SK-N-SH (cell line): ENCODE measurements around the gene ANKRD1. TPM values are rescaled to one million over a fixed set of nuclear protein-coding genes. Genes with fewer than 3 reads are reported as not detected.

Source experiments
- CTCF ChIA-PET: fragments of 300-600, 350-600 bp; formaldehyde crosslinking; extraction: SDS; loops from one replicate; lab custom pipeline; 2021; lab: Yijun Ruan, JAX
- POLR2A ChIA-PET: fragments of 350-600 bp; sonication (Branson Sonifier 250); formaldehyde crosslinking; extraction: SDS; loops from one replicate; lab custom pipeline; 2020; ENCODE audit warnings: antibody characterized with exemption, inconsistent platforms; lab: Yijun Ruan, JAX
- DNase-seq: peaks from one replicate; pipeline ENCODE4 v3.0.0; 2012
- H2AFZ ChIP-seq: fragments of 200-600 bp; sonication (generic); 2 replicates; pipeline ENCODE4 v1.8.1; 2016; ENCODE audit warnings: antibody characterized with exemption, mild to moderate bottlenecking, low read depth
- H3F3A ChIP-seq: fragments of 200-600 bp; sonication (generic); replicated peaks from 2 replicates; pipeline ENCODE3; 2016; ENCODE audit warnings: antibody characterized with exemption, mild to moderate bottlenecking; ENCODE audit not compliant: insufficient read depth
- H3K27ac ChIP-seq, 2 experiments: fragments of 200-500 bp in 1 of 2; fragments of 200-600 bp in 1 of 2; sonication (Bioruptor generic) in 1 of 2; sonication (generic), shearing (Covaris generic) in 1 of 2; 2 replicates each; pipeline versions ENCODE4 v1.5.1 to v1.6.1; 2014 to 2016; ENCODE audit warnings: low read depth in 2 of 2, inconsistent platforms in 1 of 2, low read length in 1 of 2, mild to moderate bottlenecking in 1 of 2, mixed read lengths in 1 of 2
- H3K27me3 ChIP-seq: fragments of 200-600 bp; sonication (generic), shearing (Covaris generic); 2 replicates; pipeline ENCODE4 v1.6.1; 2016; ENCODE audit warnings: mixed run types; ENCODE audit not compliant: insufficient read depth
- H3K36me3 ChIP-seq, 2 experiments: fragments of 200-500 bp in 1 of 2; fragments of 200-600 bp in 1 of 2; sonication (Bioruptor generic) in 1 of 2; sonication (generic) in 1 of 2; replicated peaks in 1 of 2; 2 replicates each; pipeline versions ENCODE3 to v1.5.1; 2014 to 2016; ENCODE audit warnings: low read length in 1 of 2, mild to moderate bottlenecking in 1 of 2; ENCODE audit not compliant: insufficient read depth in 2 of 2, control insufficient read depth in 1 of 2
- H3K4me1 ChIP-seq, 2 experiments: fragments of 200-500 bp in 1 of 2; fragments of 200-600 bp in 1 of 2; sonication (Bioruptor generic) in 1 of 2; sonication (generic), shearing (Covaris generic) in 1 of 2; 2 replicates each; pipeline versions ENCODE4 v1.5.1 to v1.6.1; 2014 to 2016; ENCODE audit warnings: low read depth in 1 of 2, low read length in 1 of 2, mixed run types in 1 of 2; ENCODE audit not compliant: insufficient read depth in 2 of 2, control insufficient read depth in 1 of 2
- H3K4me2 ChIP-seq: fragments of 200-600 bp; sonication (generic), shearing (Covaris generic); 2 replicates; pipeline ENCODE4 v1.6.1; 2017; ENCODE audit warnings: mixed run types
- H3K4me3 ChIP-seq, 2 experiments: fragments of 200-500 bp in 1 of 2; fragments of 200-600 bp in 1 of 2; sonication (Bioruptor generic) in 1 of 2; sonication (generic), shearing (Covaris generic) in 1 of 2; 2 replicates each; pipeline versions ENCODE4 v1.5.1 to v1.8.1; 2014 to 2016; ENCODE audit warnings: low read depth in 2 of 2, inconsistent platforms in 1 of 2, low read length in 1 of 2, mild to moderate bottlenecking in 1 of 2, mixed read lengths in 1 of 2, moderate library complexity in 1 of 2
- H3K79me2 ChIP-seq: fragments of 200-600 bp; sonication (generic); 2 replicates; pipeline ENCODE4 v1.8.1; 2017; ENCODE audit warnings: mild to moderate bottlenecking; ENCODE audit not compliant: insufficient read depth
- H3K9ac ChIP-seq: fragments of 200-600 bp; sonication (generic); 2 replicates; pipeline ENCODE4 v1.6.1; 2017; ENCODE audit warnings: mixed run types
- H3K9me2 ChIP-seq: fragments of 200-600 bp; sonication (generic); 2 replicates; pipeline ENCODE4 v1.6.1; 2017; ENCODE audit warnings: mixed run types
- H3K9me3 ChIP-seq: fragments of 200-600 bp; sonication (generic); 2 replicates; pipeline ENCODE4 v1.6.1; 2017; ENCODE audit warnings: mixed run types, mild to moderate bottlenecking, moderate library complexity
- H4K20me1 ChIP-seq: fragments of 200-600 bp; sonication (generic); 2 replicates; pipeline ENCODE4 v1.6.1; 2017; ENCODE audit warnings: mild to moderate bottlenecking, mixed run types; ENCODE audit not compliant: insufficient read depth
- CHD2 ChIP-seq: fragments of 150-350 bp; IDR thresholded peaks from 2 replicates; pipeline ENCODE4 v1.6.1; 2018; ENCODE audit warnings: low read length; ENCODE audit not compliant: partially characterized antibody
- FOXJ3 ChIP-seq: sonication (generic); formaldehyde crosslinking; IDR thresholded peaks from 2 replicates; pipeline ENCODE4 v1.5.1; 2020; ENCODE audit warnings: mild to moderate bottlenecking, missing genetic modification reagents
- FOXM1 ChIP-seq: IDR thresholded peaks from 2 replicates; pipeline ENCODE4 v1.4.0; 2012; ENCODE audit warnings: low read depth, mild to moderate bottlenecking
- JUND ChIP-seq: IDR thresholded peaks from 2 replicates; pipeline ENCODE4 v1.4.0; 2012
- MEF2A ChIP-seq: IDR thresholded peaks from 2 replicates; pipeline ENCODE4 v1.4.0; 2012; ENCODE audit warnings: low read depth, borderline replicate concordance
- MXI1 ChIP-seq: IDR thresholded peaks from 2 replicates; pipeline ENCODE4 v1.6.1; 2012; ENCODE audit warnings: mild to moderate bottlenecking, low read depth, low read length, improper control_type of control experiment
- NRF1 ChIP-seq: IDR thresholded peaks from 2 replicates; pipeline ENCODE4 v1.6.1; 2012; ENCODE audit warnings: low read depth, mild to moderate bottlenecking, low read length
- POLR2AphosphoS5 ChIP-seq: IDR thresholded peaks from 2 replicates; pipeline ENCODE4 v1.6.1; 2012; ENCODE audit warnings: low read depth, low read length
- RAD21 ChIP-seq: IDR thresholded peaks from 2 replicates; pipeline ENCODE4 v1.6.1; 2012; ENCODE audit warnings: mild to moderate bottlenecking, low read length
- RCOR1 ChIP-seq: fragments of 150-350 bp; IDR thresholded peaks from 2 replicates; pipeline ENCODE4 v1.6.1; 2017; ENCODE audit warnings: antibody characterized with exemption, low read length
- SIN3A ChIP-seq: IDR thresholded peaks from 2 replicates; pipeline ENCODE4 v1.6.1; 2012; ENCODE audit warnings: low read depth, mild to moderate bottlenecking, low read length, moderate library complexity, borderline replicate concordance
- TCF12 ChIP-seq: IDR thresholded peaks from 2 replicates; pipeline ENCODE4 v1.4.0; 2012
- TEAD4 ChIP-seq: IDR thresholded peaks from 2 replicates; pipeline ENCODE4 v1.4.0; 2012; ENCODE audit warnings: mild to moderate bottlenecking, borderline replicate concordance; ENCODE audit not compliant: insufficient read depth
- YY1 ChIP-seq: IDR thresholded peaks from 2 replicates; pipeline ENCODE4 v1.4.0; 2012; ENCODE audit warnings: low read depth, mild to moderate bottlenecking
- WGBS: methylation state at CpG from one replicate; pipeline ENCODE4 v1.1.6; 2017; ENCODE audit warnings: low lambda C conversion rate; 5-methylcytosine and 5-hydroxymethylcytosine counted together
- polyA plus RNA-seq, 3 experiments: library from polyadenylated mRNA; depleted of rRNA; stranded (reverse); fragments of >200 nt; gene quantifications; 2 replicates each; pipeline ENCODE4 v1.2.3, GENCODE V29; 2012
- TF ChIP-seq, protein P1 (sequence below): fragments of 200-600 bp; sonication (generic); IDR thresholded peaks from 2 replicates; pipeline ENCODE4 v1.6.1; 2017; ENCODE audit warnings: antibody characterized with exemption, mild to moderate bottlenecking, moderate library complexity
- TF ChIP-seq, protein P2 (sequence below): IDR thresholded peaks from 2 replicates; pipeline ENCODE4 v1.6.1; 2012; ENCODE audit warnings: mild to moderate bottlenecking, low read depth, low read length, moderate library complexity
- TF ChIP-seq, protein P3 (sequence below): fragments of 150-350 bp; IDR thresholded peaks from 2 replicates; pipeline ENCODE4 v1.6.1; 2017; ENCODE audit warnings: antibody characterized with exemption, low read length, low read depth, borderline replicate concordance
- TF ChIP-seq, protein P4 (sequence below): IDR thresholded peaks from 2 replicates; pipeline ENCODE4 v1.4.0; 2012; ENCODE audit warnings: low read depth, borderline replicate concordance
- TF ChIP-seq, protein P5 (sequence below): IDR thresholded peaks from 2 replicates; pipeline ENCODE4 v1.4.0; 2012; ENCODE audit warnings: low read depth, borderline replicate concordance

Gene ANKRD1
- polyA plus RNA-seq, 1 of the 3 experiments (the other 2 are of a cell fraction), result 41.7 TPM

DNA sequence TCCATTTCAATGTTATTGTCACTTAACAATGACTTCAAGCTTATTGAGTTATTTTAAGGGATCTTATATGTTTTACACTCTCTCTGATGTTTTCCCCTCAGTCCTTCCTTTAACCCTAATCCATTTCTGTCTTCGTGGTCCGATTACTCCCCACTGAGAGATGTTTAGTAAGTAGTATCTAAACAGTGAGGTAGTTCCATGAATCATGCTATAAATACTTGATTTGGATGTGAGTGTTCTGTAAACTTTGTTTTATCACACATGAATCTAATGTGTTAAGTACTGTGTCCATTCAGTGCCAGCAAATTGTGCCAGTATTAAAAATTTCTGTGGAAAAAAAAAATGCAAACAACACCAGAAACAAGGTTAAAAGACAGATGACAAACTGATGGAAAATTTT lies 30.5 kb downstream of the ANKRD1 start:
- H3F3A ChIP-seq, result peaks cover under 1% of the 10 kb centered on the region
- no peaks in the 10 kb centered on the region for H3K9me3 ChIP-seq
- H3K4me1 ChIP-seq, result peaks cover 0 to 4% of the 10 kb centered on the region in 2 experiments; a peak in 1 of 4 replicates
- 96% methylated on average over 2 of the region's 2 CpGs for WGBS
- no peak overlapping the region for H3K27ac ChIP-seq
- CTCF ChIA-PET, result interaction anchor here (4.2 kb wide), 1 partner anchor 11 kb away, joined by 26 read pairs; no protein-coding TSS in a partner anchor
- no peaks in the 10 kb centered on the region for H3K9me2 ChIP-seq
- no peaks in the 10 kb centered on the region for H3K27me3 ChIP-seq
- no peak overlapping the region for H2AFZ ChIP-seq
- no peak overlapping the region for H3K9ac ChIP-seq
- no peak for TF ChIP-seq MXI1
- TF ChIP-seq, protein P1, sequence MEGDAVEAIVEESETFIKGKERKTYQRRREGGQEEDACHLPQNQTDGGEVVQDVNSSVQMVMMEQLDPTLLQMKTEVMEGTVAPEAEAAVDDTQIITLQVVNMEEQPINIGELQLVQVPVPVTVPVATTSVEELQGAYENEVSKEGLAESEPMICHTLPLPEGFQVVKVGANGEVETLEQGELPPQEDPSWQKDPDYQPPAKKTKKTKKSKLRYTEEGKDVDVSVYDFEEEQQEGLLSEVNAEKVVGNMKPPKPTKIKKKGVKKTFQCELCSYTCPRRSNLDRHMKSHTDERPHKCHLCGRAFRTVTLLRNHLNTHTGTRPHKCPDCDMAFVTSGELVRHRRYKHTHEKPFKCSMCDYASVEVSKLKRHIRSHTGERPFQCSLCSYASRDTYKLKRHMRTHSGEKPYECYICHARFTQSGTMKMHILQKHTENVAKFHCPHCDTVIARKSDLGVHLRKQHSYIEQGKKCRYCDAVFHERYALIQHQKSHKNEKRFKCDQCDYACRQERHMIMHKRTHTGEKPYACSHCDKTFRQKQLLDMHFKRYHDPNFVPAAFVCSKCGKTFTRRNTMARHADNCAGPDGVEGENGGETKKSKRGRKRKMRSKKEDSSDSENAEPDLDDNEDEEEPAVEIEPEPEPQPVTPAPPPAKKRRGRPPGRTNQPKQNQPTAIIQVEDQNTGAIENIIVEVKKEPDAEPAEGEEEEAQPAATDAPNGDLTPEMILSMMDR, result no peak
- no peak for TF ChIP-seq NRF1
- TF ChIP-seq RAD21, result no peak
- TF ChIP-seq POLR2AphosphoS5, result no peak
- TF ChIP-seq RCOR1, result no peak
- no peak for TF ChIP-seq FOXJ3
- no peak for TF ChIP-seq TEAD4
- TF ChIP-seq, protein P2, sequence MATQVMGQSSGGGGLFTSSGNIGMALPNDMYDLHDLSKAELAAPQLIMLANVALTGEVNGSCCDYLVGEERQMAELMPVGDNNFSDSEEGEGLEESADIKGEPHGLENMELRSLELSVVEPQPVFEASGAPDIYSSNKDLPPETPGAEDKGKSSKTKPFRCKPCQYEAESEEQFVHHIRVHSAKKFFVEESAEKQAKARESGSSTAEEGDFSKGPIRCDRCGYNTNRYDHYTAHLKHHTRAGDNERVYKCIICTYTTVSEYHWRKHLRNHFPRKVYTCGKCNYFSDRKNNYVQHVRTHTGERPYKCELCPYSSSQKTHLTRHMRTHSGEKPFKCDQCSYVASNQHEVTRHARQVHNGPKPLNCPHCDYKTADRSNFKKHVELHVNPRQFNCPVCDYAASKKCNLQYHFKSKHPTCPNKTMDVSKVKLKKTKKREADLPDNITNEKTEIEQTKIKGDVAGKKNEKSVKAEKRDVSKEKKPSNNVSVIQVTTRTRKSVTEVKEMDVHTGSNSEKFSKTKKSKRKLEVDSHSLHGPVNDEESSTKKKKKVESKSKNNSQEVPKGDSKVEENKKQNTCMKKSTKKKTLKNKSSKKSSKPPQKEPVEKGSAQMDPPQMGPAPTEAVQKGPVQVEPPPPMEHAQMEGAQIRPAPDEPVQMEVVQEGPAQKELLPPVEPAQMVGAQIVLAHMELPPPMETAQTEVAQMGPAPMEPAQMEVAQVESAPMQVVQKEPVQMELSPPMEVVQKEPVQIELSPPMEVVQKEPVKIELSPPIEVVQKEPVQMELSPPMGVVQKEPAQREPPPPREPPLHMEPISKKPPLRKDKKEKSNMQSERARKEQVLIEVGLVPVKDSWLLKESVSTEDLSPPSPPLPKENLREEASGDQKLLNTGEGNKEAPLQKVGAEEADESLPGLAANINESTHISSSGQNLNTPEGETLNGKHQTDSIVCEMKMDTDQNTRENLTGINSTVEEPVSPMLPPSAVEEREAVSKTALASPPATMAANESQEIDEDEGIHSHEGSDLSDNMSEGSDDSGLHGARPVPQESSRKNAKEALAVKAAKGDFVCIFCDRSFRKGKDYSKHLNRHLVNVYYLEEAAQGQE, result no peak
- H3K36me3 ChIP-seq, result peaks cover 61 to 82% of the 10 kb centered on the region in 2 experiments
- no peak overlapping the region for H3K4me2 ChIP-seq
- POLR2A ChIA-PET, result no interaction called here
- no peaks in the 10 kb centered on the region for H4K20me1 ChIP-seq
- no peaks in the 10 kb centered on the region for H3K79me2 ChIP-seq
- DNase-seq, result no peak
- H3K4me3 ChIP-seq, result no peak overlapping the region

DNA sequence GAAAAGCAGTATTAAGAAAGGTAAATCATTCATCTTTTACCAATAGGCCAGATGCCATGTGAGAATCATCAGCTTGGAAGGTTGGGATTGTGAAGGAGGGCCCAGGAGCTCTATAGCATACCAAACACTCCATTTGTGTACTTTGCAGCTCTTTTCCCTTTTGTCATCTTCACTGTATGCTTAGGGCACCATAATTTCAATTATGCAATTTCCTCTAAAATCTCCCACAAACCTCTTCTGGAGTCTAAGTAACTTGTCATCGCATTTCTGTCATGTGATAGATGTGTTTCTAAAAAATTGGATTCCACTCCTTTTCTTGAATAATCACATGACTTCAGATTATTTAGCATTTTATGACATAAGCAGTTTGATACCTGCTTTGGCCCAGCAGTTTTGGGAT lies 31.3 kb downstream of the ANKRD1 start:
- no peaks in the 10 kb centered on the region for H3K27me3 ChIP-seq
- no peaks in the 10 kb centered on the region for H3K9me3 ChIP-seq
- H3K9ac ChIP-seq, result no peak overlapping the region
- H3K27ac ChIP-seq, result no peak overlapping the region
- H3K4me2 ChIP-seq, result no peak overlapping the region
- no peak for DNase-seq
- ChIA-PET CTCF (interaction anchor here (1.3 to 4.2 kb wide), 2 partner anchors 10 to 22 kb away, joined by 6 to 26 read pairs; no protein-coding TSS in a partner anchor), POLR2A (no interaction called here)
- no peaks in the 10 kb centered on the region for H4K20me1 ChIP-seq
- no peaks in the 10 kb centered on the region for H3K79me2 ChIP-seq
- H3F3A ChIP-seq, result peaks cover 8% of the 10 kb centered on the region
- H2AFZ ChIP-seq, result no peak overlapping the region
- H3K9me2 ChIP-seq, result no peaks in the 10 kb centered on the region
- peaks cover 0 to 11% of the 10 kb centered on the region in 2 experiments; a peak in 1 of 4 replicates for H3K4me1 ChIP-seq
- H3K36me3 ChIP-seq, result peaks cover 55 to 75% of the 10 kb centered on the region in 2 experiments
- 94% methylated on average over 1 of the region's 1 CpG for WGBS
- H3K4me3 ChIP-seq, result no peak overlapping the region
- TF ChIP-seq TEAD4 (no peak), SIN3A (no peak), POLR2AphosphoS5 (no peak), FOXM1 (no peak), CHD2 (no peak), TCF12 (no peak), MEF2A (no peak), JUND (no peak), MXI1 (no peak), YY1 (no peak)
- TF ChIP-seq, protein P3, sequence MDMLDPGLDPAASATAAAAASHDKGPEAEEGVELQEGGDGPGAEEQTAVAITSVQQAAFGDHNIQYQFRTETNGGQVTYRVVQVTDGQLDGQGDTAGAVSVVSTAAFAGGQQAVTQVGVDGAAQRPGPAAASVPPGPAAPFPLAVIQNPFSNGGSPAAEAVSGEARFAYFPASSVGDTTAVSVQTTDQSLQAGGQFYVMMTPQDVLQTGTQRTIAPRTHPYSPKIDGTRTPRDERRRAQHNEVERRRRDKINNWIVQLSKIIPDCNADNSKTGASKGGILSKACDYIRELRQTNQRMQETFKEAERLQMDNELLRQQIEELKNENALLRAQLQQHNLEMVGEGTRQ, result no peak
- TF ChIP-seq, protein P4, sequence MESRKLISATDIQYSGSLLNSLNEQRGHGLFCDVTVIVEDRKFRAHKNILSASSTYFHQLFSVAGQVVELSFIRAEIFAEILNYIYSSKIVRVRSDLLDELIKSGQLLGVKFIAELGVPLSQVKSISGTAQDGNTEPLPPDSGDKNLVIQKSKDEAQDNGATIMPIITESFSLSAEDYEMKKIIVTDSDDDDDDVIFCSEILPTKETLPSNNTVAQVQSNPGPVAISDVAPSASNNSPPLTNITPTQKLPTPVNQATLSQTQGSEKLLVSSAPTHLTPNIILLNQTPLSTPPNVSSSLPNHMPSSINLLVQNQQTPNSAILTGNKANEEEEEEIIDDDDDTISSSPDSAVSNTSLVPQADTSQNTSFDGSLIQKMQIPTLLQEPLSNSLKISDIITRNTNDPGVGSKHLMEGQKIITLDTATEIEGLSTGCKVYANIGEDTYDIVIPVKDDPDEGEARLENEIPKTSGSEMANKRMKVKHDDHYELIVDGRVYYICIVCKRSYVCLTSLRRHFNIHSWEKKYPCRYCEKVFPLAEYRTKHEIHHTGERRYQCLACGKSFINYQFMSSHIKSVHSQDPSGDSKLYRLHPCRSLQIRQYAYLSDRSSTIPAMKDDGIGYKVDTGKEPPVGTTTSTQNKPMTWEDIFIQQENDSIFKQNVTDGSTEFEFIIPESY, result no peak
- TF ChIP-seq, protein P5, sequence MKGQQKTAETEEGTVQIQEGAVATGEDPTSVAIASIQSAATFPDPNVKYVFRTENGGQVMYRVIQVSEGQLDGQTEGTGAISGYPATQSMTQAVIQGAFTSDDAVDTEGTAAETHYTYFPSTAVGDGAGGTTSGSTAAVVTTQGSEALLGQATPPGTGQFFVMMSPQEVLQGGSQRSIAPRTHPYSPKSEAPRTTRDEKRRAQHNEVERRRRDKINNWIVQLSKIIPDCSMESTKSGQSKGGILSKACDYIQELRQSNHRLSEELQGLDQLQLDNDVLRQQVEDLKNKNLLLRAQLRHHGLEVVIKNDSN, result no peak
